ENCODE results near the gene RFX2.

DNA sequence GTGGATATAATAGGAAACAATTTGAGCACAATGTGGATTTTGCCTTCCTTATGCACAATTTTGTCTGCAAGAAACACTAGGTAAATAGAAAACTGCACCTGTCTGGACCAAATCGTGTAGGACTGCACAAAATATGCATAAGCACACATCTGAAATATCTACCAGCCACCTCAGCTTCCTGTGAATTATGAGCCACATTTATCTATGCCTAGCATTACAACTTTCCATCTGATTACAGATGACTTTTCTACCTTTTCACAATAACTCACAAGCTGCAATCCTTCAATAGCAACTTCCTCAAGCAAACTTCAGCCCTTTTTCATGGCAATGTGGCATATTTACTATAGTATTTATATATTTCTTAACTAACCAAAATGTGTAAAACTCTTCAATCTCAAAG lies 5.7 kb upstream of the RFX2 start:
- TF ChIP-seq, protein P1, sequence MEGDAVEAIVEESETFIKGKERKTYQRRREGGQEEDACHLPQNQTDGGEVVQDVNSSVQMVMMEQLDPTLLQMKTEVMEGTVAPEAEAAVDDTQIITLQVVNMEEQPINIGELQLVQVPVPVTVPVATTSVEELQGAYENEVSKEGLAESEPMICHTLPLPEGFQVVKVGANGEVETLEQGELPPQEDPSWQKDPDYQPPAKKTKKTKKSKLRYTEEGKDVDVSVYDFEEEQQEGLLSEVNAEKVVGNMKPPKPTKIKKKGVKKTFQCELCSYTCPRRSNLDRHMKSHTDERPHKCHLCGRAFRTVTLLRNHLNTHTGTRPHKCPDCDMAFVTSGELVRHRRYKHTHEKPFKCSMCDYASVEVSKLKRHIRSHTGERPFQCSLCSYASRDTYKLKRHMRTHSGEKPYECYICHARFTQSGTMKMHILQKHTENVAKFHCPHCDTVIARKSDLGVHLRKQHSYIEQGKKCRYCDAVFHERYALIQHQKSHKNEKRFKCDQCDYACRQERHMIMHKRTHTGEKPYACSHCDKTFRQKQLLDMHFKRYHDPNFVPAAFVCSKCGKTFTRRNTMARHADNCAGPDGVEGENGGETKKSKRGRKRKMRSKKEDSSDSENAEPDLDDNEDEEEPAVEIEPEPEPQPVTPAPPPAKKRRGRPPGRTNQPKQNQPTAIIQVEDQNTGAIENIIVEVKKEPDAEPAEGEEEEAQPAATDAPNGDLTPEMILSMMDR (IDR thresholded peaks at IDR 0.05) = no peak
- no peak for TF ChIP-seq ZFX (IDR thresholded peaks at IDR 0.05; ENCODE audit: borderline replicate concordance)

Measured in 22Rv1 (cell line).